Measurements from ENCODE around the gene UBE2Q2. TPM values are rescaled to one million over a fixed set of nuclear protein-coding genes. Genes with fewer than 3 reads are reported as not detected.
"Not testable (repeated sequence)": the region's sequence is repeated elsewhere in the genome, so short reads cannot be mapped to it uniquely, and the experiment has no call there.

The UBE2Q2 gene
- total RNA-seq, 1 donor from 2014 or later, result 33.6 TPM

- H3K4me1 Mint-ChIP-seq (ENCODE audit: low read depth, unreplicated experiment), result peaks cover 33% of the 10 kb centered on the region
These were observed 21.2 kb downstream of the UBE2Q2 start for GRCh38 chr15:75864213-75865059.

DNA sequence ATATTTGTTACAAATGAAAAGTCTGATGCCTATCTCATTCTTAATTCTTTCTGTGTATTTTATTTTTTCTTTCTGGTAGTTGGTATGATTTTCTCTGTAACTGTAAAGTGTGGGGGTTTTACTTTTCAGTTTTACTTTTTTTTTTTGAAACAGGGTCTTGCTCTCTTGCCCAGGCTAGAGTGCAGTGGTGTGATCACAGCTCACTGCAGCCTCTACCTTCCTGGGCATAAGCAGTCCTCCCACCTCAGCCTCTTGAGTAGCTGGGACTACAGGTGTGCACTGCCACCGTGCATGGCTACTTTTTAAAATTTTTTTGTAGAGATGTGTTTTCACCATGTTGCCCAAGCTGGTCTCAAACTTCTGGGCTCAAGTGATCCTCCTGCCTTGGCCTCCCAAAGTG is 22.8 kb downstream of the UBE2Q2 start:
- H3K4me3 Mint-ChIP-seq (ENCODE audit: unreplicated experiment); H3K27me3 Mint-ChIP-seq (ENCODE audit: unreplicated experiment); H3K9me3 Mint-ChIP-seq (ENCODE audit: unreplicated experiment); H3K36me3 Mint-ChIP-seq (ENCODE audit: unreplicated experiment); DNase-seq: not testable (repeated sequence)
- peaks cover 38% of the 10 kb centered on the region for H3K4me1 Mint-ChIP-seq (ENCODE audit: low read depth, unreplicated experiment)
- peak overlapping the region; percentile 57 for H3K27ac Mint-ChIP-seq (ENCODE audit: unreplicated experiment)

More at GRCh38 chr15:75864213-75865059, 21.2 kb downstream of the UBE2Q2 start:
- Mint-ChIP-seq H3K9me3 (ENCODE audit: unreplicated experiment) (no peaks in the 10 kb centered on the region), H3K27me3 (ENCODE audit: unreplicated experiment) (no peaks in the 10 kb centered on the region), H3K36me3 (ENCODE audit: unreplicated experiment) (no peaks in the 10 kb centered on the region), H3K27ac (ENCODE audit: unreplicated experiment) (no peak overlapping the region), H3K4me3 (ENCODE audit: unreplicated experiment) (no peak overlapping the region)
- no peak for TF ChIP-seq CTCF (IDR thresholded peaks at IDR 0.05; ENCODE audit: partially characterized antibody, unreplicated experiment)
- DNase-seq, result no peak

DNA sequence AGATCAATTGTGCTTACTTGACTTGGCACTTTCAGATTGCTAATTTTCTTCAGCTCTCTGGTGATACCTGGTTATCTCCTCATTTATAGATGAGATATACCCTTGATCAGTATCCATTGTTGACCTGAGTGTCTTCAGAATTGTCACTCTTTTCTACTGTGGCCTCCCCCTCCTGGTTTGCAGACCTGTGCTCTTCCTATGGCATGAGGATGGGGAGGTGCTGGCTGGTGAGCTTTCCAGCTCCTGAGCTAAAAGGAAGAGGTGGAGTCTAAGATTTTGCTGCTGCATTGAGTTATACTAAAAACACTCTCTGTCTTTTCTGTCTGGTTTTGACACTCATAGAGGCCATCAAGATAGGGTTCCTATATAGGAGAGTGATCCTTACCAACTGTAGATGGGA is 23.7 kb downstream of the UBE2Q2 start:
- no peaks in the 10 kb centered on the region for H3K9me3 Mint-ChIP-seq (ENCODE audit: unreplicated experiment)
- peaks cover 43% of the 10 kb centered on the region for H3K4me1 Mint-ChIP-seq (ENCODE audit: low read depth, unreplicated experiment)
- TF ChIP-seq CTCF (IDR thresholded peaks at IDR 0.05; ENCODE audit: partially characterized antibody, unreplicated experiment), result no peak
- H3K27me3 Mint-ChIP-seq (ENCODE audit: unreplicated experiment), result peaks cover 5% of the 10 kb centered on the region
- H3K27ac Mint-ChIP-seq (ENCODE audit: unreplicated experiment), result peak overlapping the region; percentile 40
- peaks cover 3% of the 10 kb centered on the region for H3K36me3 Mint-ChIP-seq (ENCODE audit: unreplicated experiment)
- H3K4me3 Mint-ChIP-seq (ENCODE audit: unreplicated experiment), result no peak overlapping the region
- DNase-seq, result no peak

DNA sequence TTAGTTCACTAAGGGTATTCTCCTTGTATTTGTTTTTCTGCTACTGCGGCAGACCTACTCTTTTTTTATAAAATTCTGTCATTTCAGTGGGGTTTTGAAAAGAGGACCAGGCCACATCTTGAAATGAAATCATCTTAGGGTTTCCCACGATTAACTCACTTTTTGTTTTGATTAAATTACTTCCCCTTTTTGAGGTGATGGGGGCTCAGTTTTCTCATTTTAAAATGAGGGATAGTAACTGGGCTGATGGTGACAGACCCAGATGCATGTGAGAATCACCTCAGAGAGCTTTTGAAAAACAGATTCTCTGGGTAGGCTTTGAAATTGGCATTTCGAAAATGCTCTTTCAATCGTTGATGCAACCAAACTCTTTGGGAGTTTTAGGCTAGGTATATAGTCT is 24.2 kb downstream of the UBE2Q2 start:
- no peak for DNase-seq
- H3K9me3 Mint-ChIP-seq (ENCODE audit: unreplicated experiment), result no peaks in the 10 kb centered on the region
- peaks cover 43% of the 10 kb centered on the region for H3K4me1 Mint-ChIP-seq (ENCODE audit: low read depth, unreplicated experiment)
- peaks cover 5% of the 10 kb centered on the region for H3K27me3 Mint-ChIP-seq (ENCODE audit: unreplicated experiment)
- H3K36me3 Mint-ChIP-seq (ENCODE audit: unreplicated experiment), result peaks cover 3% of the 10 kb centered on the region
- no peak overlapping the region for H3K4me3 Mint-ChIP-seq (ENCODE audit: unreplicated experiment)
- peak overlapping the region; percentile 40 for H3K27ac Mint-ChIP-seq (ENCODE audit: unreplicated experiment)
- no peak for TF ChIP-seq CTCF (IDR thresholded peaks at IDR 0.05; ENCODE audit: partially characterized antibody, unreplicated experiment)

DNA sequence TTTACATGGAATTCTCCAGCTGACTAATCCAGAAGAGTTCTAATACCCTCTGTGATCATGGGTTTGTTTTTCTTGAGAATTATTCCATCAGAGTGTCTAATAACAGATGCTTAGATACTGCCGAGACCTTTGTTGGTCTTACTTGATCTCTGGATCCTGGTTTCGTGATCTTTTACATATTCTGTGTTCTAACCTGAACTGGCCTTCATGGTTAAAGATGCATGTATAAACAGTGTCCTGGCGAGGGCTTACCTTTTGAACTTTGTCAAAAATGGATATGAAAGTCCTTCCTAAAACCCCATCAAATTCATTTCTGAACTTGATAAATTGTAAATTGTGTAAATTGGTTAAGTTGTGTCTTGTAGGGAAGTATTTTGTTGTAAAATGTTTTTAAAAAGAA is 24.8 kb downstream of the UBE2Q2 start:
- peaks cover 5% of the 10 kb centered on the region for H3K27me3 Mint-ChIP-seq (ENCODE audit: unreplicated experiment)
- peak overlapping the region; percentile 20 for H3K4me3 Mint-ChIP-seq (ENCODE audit: unreplicated experiment)
- peak overlapping the region; percentile 57 for H3K27ac Mint-ChIP-seq (ENCODE audit: unreplicated experiment)
- TF ChIP-seq CTCF (IDR thresholded peaks at IDR 0.05; ENCODE audit: partially characterized antibody, unreplicated experiment), result no peak
- peaks cover 3% of the 10 kb centered on the region for H3K36me3 Mint-ChIP-seq (ENCODE audit: unreplicated experiment)
- H3K9me3 Mint-ChIP-seq (ENCODE audit: unreplicated experiment), result no peaks in the 10 kb centered on the region
- DNase-seq, result no peak
- H3K4me1 Mint-ChIP-seq (ENCODE audit: low read depth, unreplicated experiment), result peaks cover 42% of the 10 kb centered on the region

Data from glutamatergic neuron (in vitro differentiated cells).